T-helper 1 cell (primary cell): ENCODE results near the gene KLF7.

Experiments used
- DNase-seq, 5 donors: peaks; one replicate each; pipeline ENCODE4 v3.0.0-alpha.2; 2012 to 2020

The KLF7 gene

GRCh38 chr2:207148020-207148419 is 17.7 kb downstream of the KLF7 start:
- no peak for DNase-seq

- peak in 1 of 5 donors; percentile 11 for DNase-seq
Measured at GRCh38 chr2:207144173-207144785, 21.5 kb downstream of the KLF7 start.

GRCh38 chr2:207143215-207144172 is 22.3 kb downstream of the KLF7 start:
- peak in 3 of 5 donors; percentile 25 to 90 (median 35) for DNase-seq

- DNase-seq, result peak in 1 of 5 donors; percentile 46
Measured at GRCh38 chr2:207142461-207142860, 23.3 kb downstream of the KLF7 start.

- DNase-seq, result no peak
Measured at GRCh38 chr2:207141386-207141785, 24.4 kb downstream of the KLF7 start.

- no peak for DNase-seq
Measured at GRCh38 chr2:207140265-207140664, 25.5 kb downstream of the KLF7 start.

GRCh38 chr2:207139552-207139951 is 26.2 kb downstream of the KLF7 start:
- DNase-seq, result no peak

- DNase-seq, result no peak
Measured at GRCh38 chr2:207138627-207139297, 27.0 kb downstream of the KLF7 start.

- no peak for DNase-seq
Measured at GRCh38 chr2:207137596-207138337, 28.0 kb downstream of the KLF7 start.

GRCh38 chr2:207136874-207137273 is 28.9 kb downstream of the KLF7 start:
- no peak for DNase-seq

GRCh38 chr2:207135801-207136457 is 29.8 kb downstream of the KLF7 start:
- DNase-seq, result no peak

GRCh38 chr2:207135340-207135739 is 30.4 kb downstream of the KLF7 start:
- no peak for DNase-seq

GRCh38 chr2:207133820-207134519 is 31.8 kb downstream of the KLF7 start:
- DNase-seq, result no peak

- no peak for DNase-seq
Measured at GRCh38 chr2:207133458-207133819, 32.3 kb downstream of the KLF7 start.

- no peak for DNase-seq
Measured at GRCh38 chr2:207132019-207132418, 33.7 kb downstream of the KLF7 start.

GRCh38 chr2:207131594-207131993 is 34.2 kb downstream of the KLF7 start:
- DNase-seq, result no peak

GRCh38 chr2:207130958-207131521 is 34.7 kb downstream of the KLF7 start:
- DNase-seq, result no peak

GRCh38 chr2:207129821-207130220 is 35.9 kb downstream of the KLF7 start:
- no peak for DNase-seq

GRCh38 chr2:207128867-207129266 is 36.9 kb downstream of the KLF7 start:
- no peak for DNase-seq

GRCh38 chr2:207126724-207127308 is 38.9 kb downstream of the KLF7 start:
- DNase-seq, result no peak
